HepG2 (cell line): ENCODE results near the gene MIDN. TPM values are rescaled to one million over a fixed set of nuclear protein-coding genes. Genes with fewer than 3 reads are reported as not detected.

Experiments
- ARNTL ChIP-seq: sonication (generic); formaldehyde crosslinking; IDR thresholded peaks from 2 replicates; pipeline ENCODE4 v1.4.0; 2020; ENCODE audit warnings: mild to moderate bottlenecking, missing genetic modification reagents
- CREB1 ChIP-seq, 2 experiments: fragments of 450-650 bp in 1 of 2; IDR thresholded peaks; 2 replicates each; pipeline ENCODE4 v1.6.1; 2016 to 2017; ENCODE audit warnings: control low read depth in 1 of 2, mild to moderate bottlenecking in 1 of 2, missing compliant biosample characterization in 1 of 2, missing genetic modification characterization in 1 of 2
- CREM ChIP-seq, 2 experiments: sonication (generic) in 1 of 2; formaldehyde crosslinking in 1 of 2; IDR thresholded peaks; 2 replicates each; pipeline versions ENCODE4 v1.4.0 to v1.6.1; 2016 to 2020; ENCODE audit warnings: antibody characterized with exemption in 1 of 2, mild to moderate bottlenecking in 1 of 2, missing genetic modification reagents in 1 of 2
- JUNB ChIP-seq: sonication (generic); formaldehyde crosslinking; IDR thresholded peaks from 2 replicates; pipeline ENCODE4 v1.8.0; 2022; ENCODE audit warnings: missing genetic modification reagents, mild to moderate bottlenecking, borderline replicate concordance
- KDM2A ChIP-seq: sonication (generic); formaldehyde crosslinking; IDR thresholded peaks from 2 replicates; pipeline ENCODE4 v1.4.0; 2020; ENCODE audit warnings: low read depth, missing genetic modification reagents, borderline replicate concordance
- MED13 ChIP-seq: sonication (generic); formaldehyde crosslinking; IDR thresholded peaks from 2 replicates; pipeline ENCODE4 v1.5.0; 2020; ENCODE audit warnings: missing genetic modification reagents
- MTA1 ChIP-seq: sonication (generic); formaldehyde crosslinking; IDR thresholded peaks from 2 replicates; pipeline ENCODE4 v1.4.0; 2020; ENCODE audit warnings: missing genetic modification reagents, mild to moderate bottlenecking, borderline replicate concordance
- POLR2A ChIP-seq, 2 experiments: IDR thresholded peaks; 2 replicates each; pipeline ENCODE4 v1.6.1; 2011; ENCODE audit warnings: low read depth in 2 of 2, low read length in 2 of 2, mild to moderate bottlenecking in 1 of 2, moderate library complexity in 1 of 2; ENCODE audit not compliant: insufficient read depth in 1 of 2
- RXRA ChIP-seq: sonication (generic); formaldehyde crosslinking; IDR thresholded peaks from 2 replicates; pipeline ENCODE4 v1.5.1; 2020; ENCODE audit warnings: missing genetic modification reagents
- SKI ChIP-seq: fragments of 450-650 bp; IDR thresholded peaks from one replicate; pipeline ENCODE4 v1.6.1; 2018; ENCODE audit warnings: mild to moderate bottlenecking; ENCODE audit not compliant: partially characterized antibody
- ZFP36 ChIP-seq: fragments of 150-350 bp; IDR thresholded peaks from 2 replicates; pipeline ENCODE4 v1.6.1; 2018; ENCODE audit warnings: borderline replicate concordance, low read length, low read depth; ENCODE audit not compliant: partially characterized antibody
- ZMYM2 ChIP-seq: sonication (generic); formaldehyde crosslinking; IDR thresholded peaks from 2 replicates; pipeline ENCODE4 v1.8.0; 2022; ENCODE audit warnings: mild to moderate bottlenecking, missing genetic modification reagents
- ZNF33B ChIP-seq: sonication (generic); formaldehyde crosslinking; IDR thresholded peaks from 2 replicates; pipeline ENCODE4 v1.5.1; 2020; ENCODE audit warnings: mild to moderate bottlenecking, missing genetic modification reagents
- ZNF616 ChIP-seq: sonication (generic); formaldehyde crosslinking; IDR thresholded peaks from 2 replicates; pipeline ENCODE4 v1.5.0; 2020; ENCODE audit warnings: low read depth, mild to moderate bottlenecking, missing genetic modification reagents
- ZNF619 ChIP-seq: sonication (generic); formaldehyde crosslinking; IDR thresholded peaks from 2 replicates; pipeline ENCODE4 v1.4.0; 2020; ENCODE audit warnings: mild to moderate bottlenecking, missing genetic modification reagents
- ZNF891 ChIP-seq: sonication (generic); formaldehyde crosslinking; IDR thresholded peaks from 2 replicates; pipeline ENCODE4 v1.5.0; 2020; ENCODE audit warnings: mild to moderate bottlenecking, missing genetic modification reagents
- polyA plus RNA-seq, 8 experiments: library from polyadenylated mRNA; depleted of rRNA in 3 of 8; stranded (reverse) in 7 of 8; unstranded in 1 of 8; fragments of >200 nt; fragmentation: Illumina TruSeq in 4 of 8; extraction: Trizol in 4 of 8; gene quantifications; 2 replicates each; pipeline versions ENCODE4 v1.2.1 to v1.2.3, GENCODE V29; 2011 to 2016; ENCODE audit warnings: low read depth in 4 of 8, missing spikeins in 1 of 8, mixed read lengths in 1 of 8; ENCODE audit not compliant: insufficient read depth in 1 of 8
- total RNA-seq, 5 experiments: library from RNA; depleted of rRNA; stranded (reverse); fragments of >200 nt; fragmentation: Illumina TruSeq; extraction: Trizol; gene quantifications; 2 replicates each; pipeline ENCODE4 v1.2.3, GENCODE V29; 2016; ENCODE audit warnings: low read depth in 1 of 5
- TF ChIP-seq, protein P1 (sequence below), 2 experiments: sonication (generic) in 1 of 2; formaldehyde crosslinking in 1 of 2; IDR thresholded peaks; 2 replicates each; pipeline versions ENCODE4 v1.5.1 to v1.6.1; 2011 to 2020; ENCODE audit warnings: borderline replicate concordance in 1 of 2, low read depth in 1 of 2, low read length in 1 of 2, mild to moderate bottlenecking in 1 of 2, missing genetic modification reagents in 1 of 2, moderate library complexity in 1 of 2
- TF ChIP-seq, protein P2 (sequence below): sonication (generic); formaldehyde crosslinking; IDR thresholded peaks from 2 replicates; pipeline ENCODE4 v1.8.0; 2022; ENCODE audit warnings: low read depth, missing genetic modification reagents
- TF ChIP-seq, protein P3 (sequence below): sonication (generic); formaldehyde crosslinking; IDR thresholded peaks from 2 replicates; pipeline ENCODE4 v1.4.0; 2020; ENCODE audit warnings: missing genetic modification reagents
- TF ChIP-seq, protein P4 (sequence below): sonication (generic); formaldehyde crosslinking; conservative IDR thresholded peaks from 2 replicates; pipeline ENCODE4 v1.4.0; 2020; ENCODE audit warnings: missing genetic modification reagents

The MIDN gene
- total and polyA plus RNA-seq, 2 of the 13 experiments (the other 11 are each of a cell fraction or from before 2014, with no cell fraction given) = 8.4 to 18.0 TPM

DNA sequence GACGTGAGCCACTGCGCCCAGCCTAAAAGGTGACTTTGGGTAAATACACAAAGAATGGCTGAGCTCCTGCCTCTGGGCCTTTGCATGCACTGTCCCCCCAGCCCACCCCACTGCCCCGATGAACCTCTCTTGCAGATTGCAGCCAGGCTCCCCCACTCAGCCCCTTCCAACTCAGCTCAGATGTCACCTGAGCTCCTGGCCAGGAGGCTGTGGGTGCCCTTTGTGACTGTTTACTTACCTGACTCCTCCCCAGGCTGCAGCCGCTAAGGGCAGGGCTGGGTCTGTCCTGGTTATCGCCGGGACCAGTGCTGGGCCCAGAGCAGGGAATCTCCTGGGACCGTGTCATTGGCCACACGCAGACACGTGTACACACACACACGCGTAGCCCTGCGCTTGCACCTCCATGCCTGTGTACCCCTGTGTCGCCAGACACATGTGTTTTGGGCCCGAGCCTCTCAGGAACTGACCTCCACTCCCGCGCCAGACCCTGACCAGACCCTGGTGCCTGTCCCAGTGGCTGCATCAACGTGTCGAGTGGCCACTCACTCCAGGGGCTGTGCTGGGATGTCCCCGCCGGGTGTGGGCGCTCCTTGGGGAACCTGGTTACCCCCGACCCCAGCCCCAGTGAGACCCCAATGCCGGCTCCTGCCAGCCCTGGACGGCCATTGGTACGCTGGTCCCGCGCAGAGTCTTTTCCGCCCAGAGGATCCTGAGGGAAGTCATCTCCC lies 56.0 kb downstream of the MIDN start (continued):
- TF ChIP-seq ZFP36 (no peak), SKI (peak; percentile 50), ARNTL (CRISPR knock-in tag) (peak; percentile 50; the same call in 1 of the 2 replicates), RXRA (CRISPR knock-in tag) (peak; percentile 49; the same call in 1 of the 2 replicates), POLR2A (IDR thresholded peaks at IDR 0.05; ENCODE audit: insufficient read depth in 1 of 2, low read depth in 2 of 2, low read length in 2 of 2) (peak; percentile 49 to 65; a peak in 3 of 4 replicates), CREB1 (IDR thresholded peaks at IDR 0.05) (peak; percentile 48; the same call in 1 of the 2 replicates), CREB1 (CRISPR knock-in tag; IDR thresholded peaks at IDR 0.05) (no peak), MTA1 (CRISPR knock-in tag) (0 out of 2 replicates have a peak, but pooled peaks have one; percentile 52), ZNF33B (0 out of 2 replicates have a peak, but pooled peaks have one; percentile 36), ZNF891 (CRISPR knock-in tag) (peak; percentile 70), JUNB (CRISPR knock-in tag) (no peak), MED13 (CRISPR knock-in tag) (no peak), ZNF619 (0 out of 2 replicates have a peak, but pooled peaks have one; percentile 24), ZMYM2 (CRISPR knock-in tag) (peak; percentile 74; the same call in 1 of the 2 replicates), CREM (IDR thresholded peaks at IDR 0.05) (no peak), CREM (CRISPR knock-in tag; IDR thresholded peaks at IDR 0.05) (no peak), ZNF616 (CRISPR knock-in tag) (peak; percentile 27; the same call in 1 of the 2 replicates), KDM2A (CRISPR knock-in tag) (peak; percentile 39; the same call in 1 of the 2 replicates)
- TF ChIP-seq, protein P1, sequence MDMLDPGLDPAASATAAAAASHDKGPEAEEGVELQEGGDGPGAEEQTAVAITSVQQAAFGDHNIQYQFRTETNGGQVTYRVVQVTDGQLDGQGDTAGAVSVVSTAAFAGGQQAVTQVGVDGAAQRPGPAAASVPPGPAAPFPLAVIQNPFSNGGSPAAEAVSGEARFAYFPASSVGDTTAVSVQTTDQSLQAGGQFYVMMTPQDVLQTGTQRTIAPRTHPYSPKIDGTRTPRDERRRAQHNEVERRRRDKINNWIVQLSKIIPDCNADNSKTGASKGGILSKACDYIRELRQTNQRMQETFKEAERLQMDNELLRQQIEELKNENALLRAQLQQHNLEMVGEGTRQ (IDR thresholded peaks at IDR 0.05; ENCODE audit: low read depth, low read length) = peak; percentile 80
- TF ChIP-seq, protein P1 (CRISPR knock-in tag; IDR thresholded peaks at IDR 0.05; ENCODE audit: borderline replicate concordance) = peak; percentile 64; the same call in 1 of the 2 replicates
- TF ChIP-seq, protein P2, sequence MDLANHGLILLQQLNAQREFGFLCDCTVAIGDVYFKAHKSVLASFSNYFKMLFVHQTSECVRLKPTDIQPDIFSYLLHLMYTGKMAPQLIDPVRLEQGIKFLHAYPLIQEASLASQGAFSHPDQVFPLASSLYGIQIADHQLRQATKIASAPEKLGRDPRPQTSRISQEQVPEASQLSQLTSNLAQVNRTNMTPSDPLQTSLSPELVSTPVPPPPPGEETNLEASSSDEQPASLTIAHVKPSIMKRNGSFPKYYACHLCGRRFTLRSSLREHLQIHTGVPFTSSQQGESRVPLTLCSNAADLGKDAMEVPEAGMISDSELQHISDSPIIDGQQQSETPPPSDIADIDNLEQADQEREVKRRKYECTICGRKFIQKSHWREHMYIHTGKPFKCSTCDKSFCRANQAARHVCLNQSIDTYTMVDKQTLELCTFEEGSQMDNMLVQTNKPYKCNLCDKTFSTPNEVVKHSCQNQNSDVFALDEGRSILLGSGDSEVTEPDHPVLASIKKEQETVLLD = no peak
- TF ChIP-seq, protein P3, sequence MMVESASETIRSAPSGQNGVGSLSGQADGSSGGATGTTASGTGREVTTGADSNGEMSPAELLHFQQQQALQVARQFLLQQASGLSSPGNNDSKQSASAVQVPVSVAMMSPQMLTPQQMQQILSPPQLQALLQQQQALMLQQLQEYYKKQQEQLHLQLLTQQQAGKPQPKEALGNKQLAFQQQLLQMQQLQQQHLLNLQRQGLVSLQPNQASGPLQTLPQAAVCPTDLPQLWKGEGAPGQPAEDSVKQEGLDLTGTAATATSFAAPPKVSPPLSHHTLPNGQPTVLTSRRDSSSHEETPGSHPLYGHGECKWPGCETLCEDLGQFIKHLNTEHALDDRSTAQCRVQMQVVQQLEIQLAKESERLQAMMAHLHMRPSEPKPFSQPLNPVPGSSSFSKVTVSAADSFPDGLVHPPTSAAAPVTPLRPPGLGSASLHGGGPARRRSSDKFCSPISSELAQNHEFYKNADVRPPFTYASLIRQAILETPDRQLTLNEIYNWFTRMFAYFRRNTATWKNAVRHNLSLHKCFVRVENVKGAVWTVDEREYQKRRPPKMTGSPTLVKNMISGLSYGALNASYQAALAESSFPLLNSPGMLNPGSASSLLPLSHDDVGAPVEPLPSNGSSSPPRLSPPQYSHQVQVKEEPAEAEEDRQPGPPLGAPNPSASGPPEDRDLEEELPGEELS = peak; percentile 49; the same call in 1 of the 2 replicates
- TF ChIP-seq, protein P4, sequence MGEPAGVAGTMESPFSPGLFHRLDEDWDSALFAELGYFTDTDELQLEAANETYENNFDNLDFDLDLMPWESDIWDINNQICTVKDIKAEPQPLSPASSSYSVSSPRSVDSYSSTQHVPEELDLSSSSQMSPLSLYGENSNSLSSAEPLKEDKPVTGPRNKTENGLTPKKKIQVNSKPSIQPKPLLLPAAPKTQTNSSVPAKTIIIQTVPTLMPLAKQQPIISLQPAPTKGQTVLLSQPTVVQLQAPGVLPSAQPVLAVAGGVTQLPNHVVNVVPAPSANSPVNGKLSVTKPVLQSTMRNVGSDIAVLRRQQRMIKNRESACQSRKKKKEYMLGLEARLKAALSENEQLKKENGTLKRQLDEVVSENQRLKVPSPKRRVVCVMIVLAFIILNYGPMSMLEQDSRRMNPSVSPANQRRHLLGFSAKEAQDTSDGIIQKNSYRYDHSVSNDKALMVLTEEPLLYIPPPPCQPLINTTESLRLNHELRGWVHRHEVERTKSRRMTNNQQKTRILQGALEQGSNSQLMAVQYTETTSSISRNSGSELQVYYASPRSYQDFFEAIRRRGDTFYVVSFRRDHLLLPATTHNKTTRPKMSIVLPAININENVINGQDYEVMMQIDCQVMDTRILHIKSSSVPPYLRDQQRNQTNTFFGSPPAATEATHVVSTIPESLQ (CRISPR knock-in tag) = no peak
